GM13977 (cell line): ENCODE measurements around the gene COL7A1.

Experiments used
- DNase-seq: peaks from one replicate; pipeline ENCODE4 v3.0.0; 2012; ENCODE audit warnings: low spot score
- CTCF ChIP-seq: IDR thresholded peaks from 2 replicates; pipeline ENCODE4 v1.5.1; 2012; ENCODE audit warnings: mild to moderate bottlenecking, control low read depth; ENCODE audit not compliant: insufficient read depth; ENCODE audit errors: extremely low read depth, missing control alignments
- in situ Hi-C: fragments of 300-500 bp; cut with MboI; formaldehyde crosslinking; loops from one replicate; pipeline ENCODE4 v1.12.0; 2022; ENCODE audit warnings: low sequenced_read_pairs, low pct_unique_long_range_greater_than_20kb, mixed read lengths, inconsistent platforms; ENCODE audit not compliant: unreplicated experiment

The COL7A1 gene

GRCh38 chr3:48635222-48636021, 40.3 kb upstream of the COL7A1 start, which contains the start of gene SLC26A6:
SLC26A6 (minus strand) TSS chr3:48635461; CDS start chr3:48635393, 68 bp downstream.
- DNase-seq = peak; percentile 100
- in situ Hi-C loops = no loop called here
- peak; percentile 69 for TF ChIP-seq CTCF

- in situ Hi-C loops = no loop called here
- DNase-seq = peak; percentile 80
- no peak for TF ChIP-seq CTCF
These were observed 39.6 kb upstream of the COL7A1 start for GRCh38 chr3:48634661-48635221.

- in situ Hi-C loops = no loop called here
- TF ChIP-seq CTCF = no peak
- DNase-seq = no peak
These were observed 38.6 kb upstream of the COL7A1 start for GRCh38 chr3:48633743-48634142.

- DNase-seq = no peak
- in situ Hi-C loops = no loop called here
- no peak for TF ChIP-seq CTCF
These were observed 38.1 kb upstream of the COL7A1 start for GRCh38 chr3:48633256-48633655.

- no peak for DNase-seq
- in situ Hi-C loops = no loop called here
- TF ChIP-seq CTCF = no peak
These were observed 36.7 kb upstream of the COL7A1 start for GRCh38 chr3:48631516-48632448.

GRCh38 chr3:48630833-48631232, 35.7 kb upstream of the COL7A1 start:
- no peak for DNase-seq
- TF ChIP-seq CTCF = no peak
- in situ Hi-C loops = no loop called here
